G401.6 (cell line): Measurements from ENCODE around the gene VWA7.

Source experiments
- FAIRE-seq: peaks from 2 replicates; lab custom pipeline; 2012; peaks lifted over from hg19 to GRCh38; lab: Jason Lieb, UNC

The VWA7 gene

GRCh38 chr6:31750411-31751022 is 26.6 kb downstream of the VWA7 start:
- no peak for FAIRE-seq

DNA sequence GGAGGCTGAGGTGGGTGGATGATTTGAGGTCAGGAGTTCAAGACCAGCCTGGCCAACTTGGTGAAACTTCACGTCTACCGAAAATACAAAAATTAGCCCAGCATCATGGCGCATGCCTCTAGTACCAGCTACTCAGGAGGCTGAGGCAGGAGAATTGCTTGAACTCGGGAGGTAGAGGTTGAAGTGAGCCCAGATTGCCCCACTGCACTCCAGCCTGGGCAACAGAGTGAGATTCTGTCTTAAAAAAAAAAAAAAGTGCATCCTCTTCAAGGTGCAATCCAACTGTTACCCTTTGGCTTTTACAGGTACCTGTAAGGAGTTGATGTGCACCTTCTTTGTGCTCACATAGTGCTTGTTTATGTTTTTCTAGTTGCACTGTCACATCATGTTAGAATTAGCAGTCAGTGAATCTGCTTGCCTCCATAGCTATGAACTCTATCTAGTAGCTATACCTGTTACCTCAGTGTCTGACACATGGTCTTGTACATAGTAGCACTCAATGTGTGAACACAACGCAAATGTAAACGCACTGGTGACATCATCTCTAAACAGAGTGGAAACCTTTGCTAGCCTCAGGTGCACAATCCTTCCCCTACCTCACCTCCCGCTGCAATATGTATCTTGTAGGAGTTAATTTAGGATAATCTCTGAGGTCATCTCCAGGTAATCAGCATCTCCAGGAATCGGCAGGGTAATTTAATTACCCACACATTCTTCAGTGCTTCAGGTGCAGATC is 27.7 kb downstream of the VWA7 start:
- no peak for FAIRE-seq

- no peak for FAIRE-seq
Measured at GRCh38 chr6:31744422-31744821, 32.7 kb downstream of the VWA7 start.

- FAIRE-seq, result no peak
Measured at GRCh38 chr6:31742894-31743293, 34.2 kb downstream of the VWA7 start.

- FAIRE-seq, result no peak
Measured at GRCh38 chr6:31741815-31742214, 35.3 kb downstream of the VWA7 start.

DNA sequence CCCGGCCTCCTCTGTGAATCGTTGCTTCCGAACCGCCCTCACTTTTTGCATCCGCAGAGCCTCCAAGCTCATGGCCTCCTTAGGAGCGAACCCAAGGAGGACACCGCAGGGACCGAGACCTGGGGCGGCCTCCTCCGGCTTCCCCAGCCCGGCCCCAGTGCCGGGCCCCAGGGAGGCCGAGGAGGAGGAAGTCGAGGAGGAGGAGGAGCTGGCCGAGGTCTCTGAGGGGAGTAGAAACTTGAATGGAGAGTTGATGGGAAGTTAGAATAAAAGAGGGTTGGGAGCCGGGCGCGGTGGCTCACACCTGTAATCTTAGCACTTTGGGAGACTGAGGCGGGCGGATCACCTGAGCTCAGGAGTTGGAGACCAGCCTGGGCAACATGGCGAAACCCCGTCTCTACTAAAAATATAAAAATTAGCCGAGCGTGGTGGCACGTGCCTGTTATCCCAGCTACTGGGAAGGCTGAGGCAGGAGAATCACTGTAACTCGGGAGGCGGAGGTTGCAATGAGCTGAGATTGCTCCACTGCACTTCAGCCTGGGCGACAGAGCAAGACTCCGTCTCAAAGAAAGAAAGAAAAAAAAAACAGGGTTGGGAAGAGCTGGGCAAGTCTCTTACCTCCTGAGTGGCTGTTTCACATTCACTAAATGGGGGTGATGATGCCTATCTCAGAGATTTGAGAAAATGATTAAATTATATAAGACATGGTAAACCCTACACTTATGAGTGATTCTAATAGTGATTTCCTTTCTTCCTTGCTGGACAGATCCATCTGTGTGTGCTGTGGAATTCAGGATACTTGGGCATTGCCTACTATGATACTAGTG is 36.5 kb downstream of the VWA7 start:
- no peak for FAIRE-seq

DNA sequence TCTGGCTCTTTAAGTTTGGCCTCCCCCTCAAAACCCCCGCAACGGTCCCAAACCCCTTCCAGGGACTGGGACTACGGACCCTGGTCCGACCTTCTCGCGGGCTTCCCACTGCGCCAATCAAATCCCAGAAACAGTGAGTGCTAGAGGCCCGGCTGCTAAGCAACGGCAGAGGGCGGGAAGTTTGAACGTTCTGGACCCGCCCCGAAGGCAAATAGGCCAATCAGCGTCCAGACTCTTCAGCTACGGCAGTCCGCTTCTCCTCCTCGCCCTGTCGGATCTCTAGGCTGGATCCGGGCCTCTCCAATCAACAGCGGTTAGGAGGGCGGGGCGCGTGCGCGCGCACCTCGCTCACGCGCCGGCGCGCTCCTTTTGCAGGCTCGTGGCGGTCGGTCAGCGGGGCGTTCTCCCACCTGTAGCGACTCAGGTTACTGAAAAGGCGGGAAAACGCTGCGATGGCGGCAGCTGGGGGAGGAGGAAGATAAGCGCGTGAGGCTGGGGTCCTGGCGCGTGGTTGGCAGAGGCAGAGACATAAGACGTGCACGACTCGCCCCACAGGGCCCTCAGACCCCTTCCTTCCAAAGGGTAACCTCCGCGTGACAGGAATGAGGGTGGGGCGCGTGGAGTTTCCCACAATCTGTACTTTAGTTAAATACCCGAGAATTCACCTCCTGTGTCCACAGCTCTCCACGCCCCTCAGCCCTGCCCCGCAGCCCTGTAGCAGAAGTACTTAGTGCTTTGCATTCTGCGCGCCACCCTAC is 37.3 kb downstream of the VWA7 start, which contains the start of gene MSH5:
TSS of gene MSH5 (plus strand) at position 367 of the 758 bp plus-strand sequence. CDS start 462 bp downstream, outside the sequence.
- FAIRE-seq, result peak; percentile 97

DNA sequence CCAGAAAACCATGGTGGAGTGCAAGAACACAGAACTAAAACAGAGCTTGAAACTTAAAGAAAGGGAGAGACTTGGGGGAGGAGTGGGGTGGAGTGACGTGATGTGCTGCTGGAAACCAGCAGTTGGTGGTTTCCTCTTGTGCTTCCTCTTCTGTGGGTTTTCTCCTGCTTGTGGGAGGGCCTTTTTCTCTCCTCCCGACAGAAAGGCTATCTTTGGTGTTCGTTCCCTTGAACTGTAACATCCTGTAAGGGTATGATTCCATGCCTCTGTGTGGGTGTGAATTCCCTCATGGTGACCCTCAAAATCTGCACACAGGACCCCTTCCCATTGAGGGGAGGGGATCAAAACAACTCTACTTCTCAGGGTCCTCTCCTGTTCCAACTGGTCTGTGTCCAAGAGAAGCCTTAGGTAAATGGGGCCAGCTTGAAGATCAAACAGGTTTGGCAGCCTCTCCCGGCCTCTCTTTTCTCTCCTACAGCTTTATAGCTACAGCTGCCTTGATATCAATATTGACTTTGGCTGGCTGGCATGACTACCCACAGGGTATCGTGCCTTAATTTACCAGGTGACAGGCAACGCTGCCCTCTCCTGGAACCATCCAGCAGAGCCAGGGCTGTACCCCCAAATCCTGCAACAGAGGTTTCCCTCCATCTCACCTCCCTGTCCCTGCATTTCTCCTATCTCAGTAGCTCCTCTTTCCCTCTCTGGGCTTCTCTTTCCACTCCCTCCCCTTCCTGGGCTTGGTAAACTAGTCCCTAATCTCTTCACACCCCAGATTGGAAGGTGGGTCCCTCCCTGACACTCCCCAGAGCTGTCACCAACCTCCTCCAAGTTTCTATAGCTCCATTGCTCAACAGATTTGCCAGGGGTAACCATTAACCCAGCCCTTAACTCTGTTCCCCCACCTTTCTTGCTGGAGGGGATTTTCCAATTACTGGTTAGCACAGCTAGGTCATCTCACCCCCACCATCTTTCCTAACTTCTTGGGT is 38.8 kb downstream of the VWA7 start:
- FAIRE-seq, result peak; percentile 68

DNA sequence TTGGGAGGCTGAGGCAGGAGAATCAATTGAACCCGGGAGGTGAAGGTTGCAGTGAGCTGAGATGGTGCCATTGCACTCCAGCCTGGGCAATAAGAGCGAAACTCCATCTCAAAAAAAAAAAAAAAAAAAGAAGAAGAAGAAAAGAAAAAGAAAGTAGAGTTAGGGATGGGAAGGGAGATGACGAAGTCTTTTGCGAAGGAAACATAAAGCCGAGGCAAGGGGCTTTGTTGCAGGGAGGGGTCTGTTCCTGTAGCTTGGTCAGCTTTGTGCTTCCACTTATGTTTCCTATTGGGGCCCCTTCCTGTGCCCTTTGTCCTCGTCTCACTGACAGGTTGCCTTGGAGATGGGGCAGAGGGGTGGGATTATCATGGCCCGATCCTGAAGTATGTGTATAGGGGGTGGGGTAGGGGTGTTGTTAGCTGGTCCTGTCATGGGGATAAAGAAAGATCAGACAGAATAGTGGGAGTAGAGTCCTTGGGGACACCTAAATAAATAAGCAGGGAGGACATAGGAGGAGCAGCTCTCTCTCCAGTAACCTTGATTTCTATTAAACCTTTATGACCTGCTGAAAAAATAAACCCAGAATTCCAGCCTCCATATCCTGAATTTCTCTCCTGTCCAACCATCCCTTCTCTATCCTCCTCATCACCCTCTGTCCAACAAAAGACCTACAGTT is 39.7 kb downstream of the VWA7 start:
- FAIRE-seq, result no peak

GRCh38 chr6:31736768-31737314 is 40.3 kb downstream of the VWA7 start:
- no peak for FAIRE-seq

- FAIRE-seq, result no peak
Measured at GRCh38 chr6:31736021-31736767, 40.9 kb downstream of the VWA7 start, which contains the start of gene CLIC1. CLIC1 (minus strand) TSS chr6:31736530; CDS start chr6:31736300, 230 bp downstream.

DNA sequence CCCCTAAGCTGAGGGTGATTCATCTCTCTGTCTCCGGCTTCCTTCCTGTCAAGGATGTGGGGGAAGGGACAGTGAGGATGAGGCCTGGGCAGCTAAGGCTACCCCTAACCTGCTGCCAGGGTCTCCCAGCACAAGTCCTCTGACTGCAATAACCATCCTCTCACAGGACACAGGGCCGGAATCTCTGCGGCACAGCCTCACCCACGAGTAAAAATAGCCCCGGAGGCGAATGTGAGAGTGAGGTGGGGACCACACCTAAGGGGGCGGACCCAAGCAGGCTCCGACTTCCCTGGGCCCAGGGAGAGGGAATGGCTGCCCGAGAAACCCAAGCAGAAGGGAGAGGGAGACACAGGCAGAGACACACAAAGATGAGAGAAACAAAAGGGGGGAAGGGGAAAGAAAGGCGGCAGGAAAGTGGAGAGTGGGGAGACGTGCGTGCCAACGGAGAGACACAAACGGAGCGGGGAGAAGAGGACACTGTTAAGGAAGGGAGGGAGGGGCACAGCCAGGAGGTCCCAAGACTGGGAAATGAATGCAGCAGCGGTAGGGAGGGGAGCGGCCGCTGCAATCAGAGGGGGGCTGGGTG is 42.2 kb downstream of the VWA7 start:
- no peak for FAIRE-seq

GRCh38 chr6:31734247-31734820 is 42.8 kb downstream of the VWA7 start:
- no peak for FAIRE-seq

DNA sequence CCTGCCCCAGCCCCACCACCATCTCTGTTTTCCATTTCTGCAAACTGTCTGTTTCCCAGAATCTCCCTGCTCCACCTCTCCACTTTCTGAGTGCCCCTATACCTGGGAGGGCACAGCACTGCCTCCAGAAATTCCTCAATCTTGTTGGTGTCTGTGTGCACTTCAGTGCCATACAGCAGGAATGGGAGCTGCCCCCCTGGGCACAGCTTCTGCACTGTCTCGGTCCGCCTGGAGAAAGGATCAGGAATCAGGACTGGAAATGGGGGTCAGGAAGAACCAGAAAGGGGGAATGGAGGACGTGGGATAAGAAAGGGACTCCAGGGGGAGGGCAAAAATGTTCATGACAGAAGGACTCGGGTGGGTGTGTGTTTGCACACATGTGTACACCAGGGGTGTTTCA is 43.4 kb downstream of the VWA7 start:
- FAIRE-seq, result no peak

GRCh38 chr6:31732029-31732428 is 45.1 kb downstream of the VWA7 start:
- FAIRE-seq, result no peak

- no peak for FAIRE-seq
Measured at GRCh38 chr6:31730631-31731086, 46.5 kb downstream of the VWA7 start.

DNA sequence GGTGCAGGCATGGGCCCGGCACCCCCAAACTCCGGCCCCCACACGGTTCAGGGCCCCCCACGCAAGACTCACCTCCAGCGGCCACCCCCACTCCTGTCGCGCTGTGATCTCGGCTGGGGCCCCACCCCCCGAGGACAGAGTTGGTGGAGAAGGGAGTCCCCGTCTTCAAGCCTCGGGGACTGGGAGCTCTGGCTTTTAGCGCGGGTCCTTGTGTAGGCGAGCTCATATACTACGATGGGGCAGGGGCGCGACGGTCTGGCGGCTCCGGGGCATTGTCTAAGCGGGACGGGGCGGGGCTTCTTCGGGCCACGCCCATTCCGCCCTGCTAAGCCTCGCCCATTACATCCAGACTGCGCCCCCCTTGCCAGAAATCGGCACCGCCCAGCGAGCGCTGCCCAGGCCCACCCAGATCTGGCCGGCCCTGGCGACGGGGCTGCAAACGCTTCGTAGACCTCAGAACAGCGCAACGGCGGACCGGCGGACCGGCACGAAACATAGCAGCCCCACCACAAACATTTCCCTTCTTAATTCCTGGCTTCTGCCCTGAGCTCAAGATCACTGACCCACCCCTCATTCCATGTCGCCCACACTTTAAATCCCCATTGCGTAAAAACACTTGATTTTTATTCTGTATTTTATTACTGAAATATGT is 47.0 kb downstream of the VWA7 start:
- peak; percentile 96 for FAIRE-seq

DNA sequence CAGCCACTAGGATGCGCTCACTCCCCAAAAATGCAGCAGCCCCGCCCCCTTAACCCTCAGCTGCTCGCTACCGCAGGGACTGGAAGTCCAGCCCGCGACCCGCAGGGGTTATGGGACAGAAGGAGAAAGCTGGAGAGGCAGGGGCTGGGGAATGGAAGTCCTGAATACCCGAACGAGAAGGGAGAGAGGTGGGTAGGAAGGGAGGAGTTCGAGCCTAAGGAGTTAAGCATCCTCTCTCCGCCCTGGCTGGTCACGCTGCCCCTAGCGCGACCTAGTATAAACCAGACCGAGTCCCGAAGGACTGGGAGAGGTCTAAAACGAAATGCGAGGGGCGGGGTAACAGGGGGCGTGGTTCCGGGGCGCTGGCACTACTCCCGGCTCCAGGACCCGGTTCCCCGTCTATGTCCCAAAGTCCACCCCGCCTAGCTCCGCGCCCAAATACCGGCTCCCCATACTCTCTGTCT is 47.6 kb downstream of the VWA7 start:
- FAIRE-seq, result peak; percentile 3
